MM.1S (cell line): ENCODE results near the gene ZNF490.

Experiments
- DNase-seq: peaks from one replicate; pipeline ENCODE4 v3.0.0-alpha.2; 2015
- H2AFZ ChIP-seq: fragments of 300-600 bp; sonication (generic); 2 replicates; pipeline ENCODE4 v1.6.0; 2016; ENCODE audit warnings: antibody characterized with exemption, low read length
- H3F3A ChIP-seq: fragments of 300-600 bp; sonication (generic); 2 replicates; pipeline ENCODE4 v1.6.1; 2016; ENCODE audit warnings: mild to moderate bottlenecking, antibody characterized with exemption, low read length, moderate library complexity, mixed read lengths; ENCODE audit not compliant: insufficient read depth
- H3K27ac ChIP-seq: fragments of 300-600 bp; sonication (generic); 2 replicates; pipeline ENCODE4 v1.5.1; 2016; ENCODE audit warnings: mild to moderate bottlenecking, low read length
- H3K27me3 ChIP-seq: fragments of 300-600 bp; sonication (generic); replicated peaks from 2 replicates; pipeline ENCODE4 v1.6.0; 2016; ENCODE audit warnings: low read length; ENCODE audit not compliant: insufficient read depth
- H3K36me3 ChIP-seq: fragments of 300-600 bp; sonication (generic); replicated peaks from 2 replicates; pipeline ENCODE4 v1.6.1; 2016; ENCODE audit warnings: mild to moderate bottlenecking, low read length, mixed read lengths; ENCODE audit not compliant: insufficient read depth
- H3K4me1 ChIP-seq: fragments of 300-600 bp; sonication (generic); 2 replicates; pipeline ENCODE4 v1.6.1; 2016; ENCODE audit warnings: low read length, mixed read lengths
- H3K4me2 ChIP-seq: fragments of 300-600 bp; sonication (generic); 2 replicates; pipeline ENCODE4 v1.6.0; 2016; ENCODE audit warnings: low read depth, low read length
- H3K4me3 ChIP-seq: fragments of 300-600 bp; sonication (generic); 2 replicates; pipeline ENCODE4 v1.5.1; 2016; ENCODE audit warnings: low read length, mixed read lengths
- H3K79me2 ChIP-seq: fragments of 300-600 bp; sonication (generic); 2 replicates; pipeline ENCODE4 v1.6.1; 2016; ENCODE audit warnings: mixed run types, low read length, mixed read lengths
- H3K9ac ChIP-seq: fragments of 300-600 bp; sonication (generic); 2 replicates; pipeline ENCODE4 v1.6.1; 2016; ENCODE audit warnings: low read length, mixed read lengths
- H3K9me2 ChIP-seq: fragments of 300-600 bp; sonication (generic); replicated peaks from 2 replicates; pipeline ENCODE4 v1.6.1; 2016; ENCODE audit warnings: mild to moderate bottlenecking, low read length, mixed read lengths; ENCODE audit not compliant: insufficient read depth
- H3K9me3 ChIP-seq: fragments of 300-600 bp; sonication (generic); replicated peaks from 2 replicates; pipeline ENCODE4 v1.6.1; 2016; ENCODE audit warnings: mild to moderate bottlenecking, low read length, mixed read lengths; ENCODE audit not compliant: insufficient read depth
- H4K20me1 ChIP-seq: fragments of 300-600 bp; sonication (generic); 2 replicates; pipeline ENCODE4 v1.6.1; 2016; ENCODE audit warnings: mild to moderate bottlenecking, low read length, moderate library complexity, mixed read lengths; ENCODE audit not compliant: insufficient read depth
- EZH2 ChIP-seq: fragments of 300-600 bp; sonication (generic); optimal IDR thresholded peaks from 2 replicates; pipeline ENCODE3; 2017; ENCODE audit warnings: low read depth, mild to moderate bottlenecking, antibody characterized with exemption, low read length, mixed read lengths
- EZH2phosphoT487 ChIP-seq: fragments of 300-600 bp; sonication (generic); IDR thresholded peaks from 2 replicates; pipeline ENCODE4 v1.6.1; 2018; ENCODE audit warnings: antibody characterized with exemption, low read length
- TF ChIP-seq, protein P1 (sequence below): fragments of 300-600 bp; sonication (generic); IDR thresholded peaks from 2 replicates; pipeline ENCODE4 v1.5.1; 2016; ENCODE audit warnings: antibody characterized with exemption, low read length, mixed read lengths

ZNF490 gene

DNA sequence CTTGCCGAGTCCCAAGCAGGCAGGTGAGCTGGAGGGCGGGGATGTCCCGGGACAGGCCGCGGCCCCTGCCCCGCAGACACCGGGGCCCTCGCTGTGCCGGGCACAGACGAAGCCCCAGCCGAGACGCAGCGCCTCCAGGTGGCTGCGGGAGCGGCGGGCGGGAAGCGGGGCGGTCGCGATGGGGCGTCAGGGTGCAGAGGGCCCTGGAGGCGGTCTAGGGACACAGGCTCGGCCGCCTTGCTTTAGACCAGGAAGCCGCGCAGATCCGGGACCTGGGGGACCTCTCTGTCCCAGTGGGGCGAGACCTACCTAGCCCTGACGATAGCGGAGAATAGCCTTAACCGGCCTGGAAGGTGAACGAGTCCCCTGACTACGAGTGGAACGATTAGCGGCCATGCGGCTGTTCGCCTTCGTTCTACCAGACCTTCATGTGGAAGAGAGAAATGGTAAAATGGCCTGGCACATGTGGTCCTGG, 55.1 kb downstream of the ZNF490 start:
- no peak for TF ChIP-seq EZH2
- TF ChIP-seq, protein P1, sequence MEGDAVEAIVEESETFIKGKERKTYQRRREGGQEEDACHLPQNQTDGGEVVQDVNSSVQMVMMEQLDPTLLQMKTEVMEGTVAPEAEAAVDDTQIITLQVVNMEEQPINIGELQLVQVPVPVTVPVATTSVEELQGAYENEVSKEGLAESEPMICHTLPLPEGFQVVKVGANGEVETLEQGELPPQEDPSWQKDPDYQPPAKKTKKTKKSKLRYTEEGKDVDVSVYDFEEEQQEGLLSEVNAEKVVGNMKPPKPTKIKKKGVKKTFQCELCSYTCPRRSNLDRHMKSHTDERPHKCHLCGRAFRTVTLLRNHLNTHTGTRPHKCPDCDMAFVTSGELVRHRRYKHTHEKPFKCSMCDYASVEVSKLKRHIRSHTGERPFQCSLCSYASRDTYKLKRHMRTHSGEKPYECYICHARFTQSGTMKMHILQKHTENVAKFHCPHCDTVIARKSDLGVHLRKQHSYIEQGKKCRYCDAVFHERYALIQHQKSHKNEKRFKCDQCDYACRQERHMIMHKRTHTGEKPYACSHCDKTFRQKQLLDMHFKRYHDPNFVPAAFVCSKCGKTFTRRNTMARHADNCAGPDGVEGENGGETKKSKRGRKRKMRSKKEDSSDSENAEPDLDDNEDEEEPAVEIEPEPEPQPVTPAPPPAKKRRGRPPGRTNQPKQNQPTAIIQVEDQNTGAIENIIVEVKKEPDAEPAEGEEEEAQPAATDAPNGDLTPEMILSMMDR, result no peak
- TF ChIP-seq EZH2phosphoT487, result no peak
- H3K4me2 ChIP-seq, result no peak overlapping the region
- H3K4me1 ChIP-seq, result no peaks in the 10 kb centered on the region; the same call in 1 of the 2 replicates
- H3K27me3 ChIP-seq, result no peaks in the 10 kb centered on the region
- peaks cover 7% of the 10 kb centered on the region for H3K79me2 ChIP-seq
- H3F3A ChIP-seq, result peaks cover 10% of the 10 kb centered on the region; the same call in 1 of the 2 replicates
- no peaks in the 10 kb centered on the region for H3K36me3 ChIP-seq
- H3K4me3 ChIP-seq, result no peak overlapping the region
- no peaks in the 10 kb centered on the region for H3K9me2 ChIP-seq
- H3K9ac ChIP-seq, result no peak overlapping the region
- H2AFZ ChIP-seq, result no peak overlapping the region
- no peaks in the 10 kb centered on the region for H3K9me3 ChIP-seq
- DNase-seq, result no peak
- H4K20me1 ChIP-seq, result no peaks in the 10 kb centered on the region
- H3K27ac ChIP-seq, result no peak overlapping the region

DNA sequence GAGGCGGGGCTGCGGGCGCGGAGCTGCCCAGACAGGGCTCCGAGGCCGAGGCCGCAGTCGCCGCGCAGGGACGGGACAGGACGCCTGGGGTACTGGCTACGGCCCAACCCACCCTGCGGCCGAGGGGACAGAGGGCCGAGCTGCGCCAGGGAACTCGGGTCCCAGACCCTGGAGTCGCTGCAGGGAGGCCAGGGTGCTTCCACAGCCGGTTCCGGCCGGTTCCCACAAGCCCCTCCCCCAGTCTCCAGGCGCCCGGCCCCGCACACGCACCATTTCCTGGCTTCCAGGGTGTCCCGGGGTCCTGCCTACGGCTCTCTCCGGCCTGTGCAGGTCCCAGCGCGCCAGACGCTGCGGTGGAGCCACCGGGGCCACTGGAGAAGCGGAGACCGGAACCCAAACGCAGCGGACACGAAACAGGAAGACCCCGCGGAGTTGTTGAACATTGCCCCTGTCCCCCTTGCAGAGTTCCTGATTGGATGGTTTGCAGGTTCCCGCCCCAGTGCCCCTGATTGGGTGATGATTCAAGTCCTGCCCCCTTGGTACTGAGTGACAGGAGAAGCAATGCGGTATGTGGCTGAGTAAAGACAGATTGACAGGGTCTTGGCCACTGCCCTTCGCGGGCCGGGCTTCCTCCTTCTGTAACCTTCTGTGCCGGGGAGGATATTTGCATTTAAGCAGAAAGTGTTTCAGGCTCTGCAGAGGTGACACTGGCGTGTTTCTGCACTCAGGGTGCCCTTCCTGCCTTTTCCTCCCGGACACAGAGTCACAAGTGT, 59.4 kb downstream of the ZNF490 start, which contains the start of gene ZNF564:
TSS of gene ZNF564 (minus strand) at position 423 of the 773 bp plus-strand sequence. CDS start at position 273, 150 bp downstream.
- Histone ChIP-seq H3K4me2 (peak within 1 kb of the TSS; percentile 67), H3K36me3 (no peaks in the 10 kb centered on the region), H3K79me2 (peaks cover 27% of the 10 kb centered on the region), H3K27ac (peak within 1 kb of the TSS; percentile 66; the same call in 1 of the 2 replicates), H3K9ac (peak within 1 kb of the TSS; percentile 91), H3F3A (peaks cover 10% of the 10 kb centered on the region; the same call in 1 of the 2 replicates), H4K20me1 (no peaks in the 10 kb centered on the region), H3K9me2 (no peaks in the 10 kb centered on the region), H3K27me3 (no peaks in the 10 kb centered on the region), H2AFZ (peak within 1 kb of the TSS; percentile 89), H3K9me3 (no peaks in the 10 kb centered on the region), H3K4me1 (no peaks in the 10 kb centered on the region; the same call in 1 of the 2 replicates), H3K4me3 (peak within 1 kb of the TSS; percentile 98)
- peak; percentile 98 for DNase-seq
- TF ChIP-seq, protein P1, result no peak
- no peak for TF ChIP-seq EZH2
- no peak for TF ChIP-seq EZH2phosphoT487

DNA sequence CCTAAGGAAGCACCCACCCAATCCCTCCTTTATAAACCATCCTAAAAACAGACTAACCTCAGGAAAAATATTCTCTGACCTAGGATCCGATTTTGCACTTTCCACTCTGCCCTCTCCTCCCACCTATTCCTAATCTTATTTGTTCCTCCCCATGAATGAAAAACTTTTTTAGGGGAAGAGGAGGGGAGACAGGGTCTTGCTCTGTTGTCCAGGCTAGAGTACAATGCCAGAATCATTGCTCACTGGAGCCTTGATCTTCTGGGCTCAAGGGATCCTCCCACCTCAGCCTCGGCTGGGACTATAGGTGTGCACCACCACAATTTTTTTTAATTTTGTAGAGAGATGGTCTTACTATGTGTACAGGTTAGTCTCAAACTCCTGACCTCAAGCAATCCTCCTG, 63.7 kb downstream of the ZNF490 start:
- TF ChIP-seq, protein P1, result no peak
- TF ChIP-seq EZH2phosphoT487 (no peak), EZH2 (no peak)
- Histone ChIP-seq H3K9ac (no peak overlapping the region), H2AFZ (no peak overlapping the region), H3K27ac (no peak overlapping the region), H3K9me3 (no peaks in the 10 kb centered on the region), H3K4me3 (no peak overlapping the region), H3K36me3 (no peaks in the 10 kb centered on the region), H3F3A (peaks cover 4% of the 10 kb centered on the region; the same call in 1 of the 2 replicates), H3K27me3 (no peaks in the 10 kb centered on the region), H3K9me2 (no peaks in the 10 kb centered on the region), H3K4me1 (no peaks in the 10 kb centered on the region), H3K79me2 (peaks cover 51% of the 10 kb centered on the region), H4K20me1 (no peaks in the 10 kb centered on the region), H3K4me2 (no peak overlapping the region)
- DNase-seq, result no peak
